Esophagus squamous epithelium (tissue), 5 donors: ENCODE results near the gene PLPP7. TPM values are rescaled to one million over a fixed set of nuclear protein-coding genes. Genes with fewer than 3 reads are reported as not detected.
A peak's percentile ranks its signal among the peaks of the same experiment; 100 is the strongest.

ENCODE experiments used
- DNase-seq: peaks from one replicate; lab custom pipeline; 2025; lab: John Stamatoyannopoulos, UW
- H3K27ac ChIP-seq, 4 donors: fragments of 200-600 bp; sonication (generic); one replicate each; pipeline ENCODE4 v1.5.1; 2016 to 2019; ENCODE audit warnings: mild to moderate bottlenecking in 1 of 4
- H3K27me3 ChIP-seq, 4 donors: fragments of 200-600 bp; sonication (generic); 1 replicate in 3 of 4; 2 replicates in 1 of 4; pipeline versions ENCODE4 v1.5.1 to v1.6.0; 2017 to 2021; ENCODE audit warnings: antibody characterized with exemption in 1 of 4
- H3K36me3 ChIP-seq, 3 donors: fragments of 200-600 bp; sonication (generic); one replicate each; pipeline ENCODE4 v1.5.1; 2016 to 2019
- H3K4me1 ChIP-seq, 3 donors: fragments of 200-600 bp; sonication (generic); one replicate each; pipeline ENCODE4 v1.5.1; 2017 to 2019
- H3K4me3 ChIP-seq, 4 donors: fragments of 200-600 bp; sonication (generic); 1 replicate in 3 of 4; 2 replicates in 1 of 4; pipeline ENCODE4 v1.5.1; 2016 to 2019; ENCODE audit warnings: mild to moderate bottlenecking in 2 of 4, moderate library complexity in 1 of 4
- H3K9me3 ChIP-seq, 3 donors: fragments of 200-600 bp; sonication (generic); one replicate each; pipeline ENCODE4 v1.5.1; 2016 to 2019
- CTCF ChIP-seq, 6 experiments: fragments of 450-650 bp in 4 of 6; fragments of 200-600 bp in 2 of 6; sonication (generic) in 2 of 6; IDR thresholded peaks; one replicate each; pipeline ENCODE4 v1.5.1; 2016 to 2019; ENCODE audit warnings: antibody characterized with exemption in 6 of 6, mild to moderate bottlenecking in 4 of 6, moderate library complexity in 4 of 6
- POLR2A ChIP-seq, 4 donors: fragments of 450-650 bp; IDR thresholded peaks; one replicate each; pipeline ENCODE4 v1.6.1; 2017; ENCODE audit warnings: antibody characterized with exemption in 4 of 4, mild to moderate bottlenecking in 4 of 4, moderate library complexity in 3 of 4
- WGBS, 2 donors: methylation state at CpG; one replicate each; pipeline ENCODE4 v1.1.5; 2018; 5-methylcytosine and 5-hydroxymethylcytosine counted together
- intact Hi-C: fragments of 100-400 bp; cut with DNase I; formaldehyde crosslinking; loops from one replicate; pipeline ENCODE4 v1.15.0; 2022
- total RNA-seq, 4 donors: library from RNA; depleted of rRNA; stranded (reverse); fragments of >200 nt; gene quantifications; one replicate each; pipeline ENCODE4 v1.1.0, GENCODE V29; 2016
- donor health status: DM: yes; HTN: yes; CAD: no.

The PLPP7 gene
- total RNA-seq, 4 donors from 2014 or later, result 0.40 to 2.9 (median 0.97) TPM; not detected in 1

DNA sequence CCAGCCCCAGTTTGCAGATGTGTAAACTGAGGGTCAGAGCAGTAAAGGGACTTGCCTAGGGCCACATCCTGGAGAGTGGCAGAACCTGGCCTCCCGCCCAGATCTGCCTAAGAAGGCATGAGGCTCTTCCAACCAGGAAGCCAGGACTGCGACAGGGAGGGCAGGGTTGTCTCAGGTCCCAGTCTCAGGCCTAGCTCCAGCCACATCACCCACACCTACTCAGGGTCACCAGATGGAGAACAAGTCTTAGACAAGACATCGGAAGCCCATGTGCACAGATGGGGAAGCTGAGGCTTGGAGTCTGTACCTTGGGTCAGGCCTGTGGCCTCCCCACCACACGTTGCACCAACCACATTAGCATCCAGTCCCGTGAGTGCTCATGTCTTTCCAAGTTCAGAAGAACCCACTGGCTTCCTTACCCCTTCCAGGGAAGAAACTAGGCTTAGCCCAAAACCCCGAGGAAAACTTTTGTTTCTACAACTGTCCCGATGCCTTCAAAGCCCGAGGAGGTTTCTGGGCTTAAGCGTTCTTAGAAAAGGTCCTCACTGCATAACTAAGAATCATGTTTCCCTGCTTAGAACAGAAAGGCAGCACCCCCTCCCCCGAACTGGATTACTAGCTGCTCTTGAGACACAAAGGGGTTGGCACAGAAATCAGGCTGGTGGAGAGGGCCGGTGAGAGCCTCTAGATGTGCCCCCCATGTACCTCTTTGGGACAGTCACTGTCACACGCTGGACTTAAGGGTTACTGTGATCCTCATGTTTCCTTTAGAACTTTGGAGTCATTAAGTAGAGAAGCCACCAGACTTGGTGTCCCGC is 15.5 kb upstream of the PLPP7 start:
- intact Hi-C loops, result no loop called here

GRCh38 chr9:131274674-131275331 is 14.7 kb upstream of the PLPP7 start:
- Histone ChIP-seq H3K27ac (peak overlapping the region; percentile 60 to 85 (median 74)), H3K27me3 (peaks cover 0 to 49% (median 0%) of the 10 kb centered on the region in 4 donors), H3K9me3 (no peaks in the 10 kb centered on the region), H3K4me1 (peaks cover 6 to 56% (median 11%) of the 10 kb centered on the region in 3 donors), H3K36me3 (no peaks in the 10 kb centered on the region), H3K4me3 (peak overlapping the region; percentile 50 to 79 (median 68))
- WGBS, 2 donors, result 36 to 60% methylated on average over 1 to 5 of the region's 18 CpGs
- intact Hi-C loops, result no loop called here
- TF ChIP-seq CTCF (IDR thresholded peaks at IDR 0.05) (no peak), POLR2A (IDR thresholded peaks at IDR 0.05) (peak in 2 of 4 donors; percentile 40 to 60)
- DNase-seq, result no peak

More for the DNA sequence above, 15.5 kb upstream of the PLPP7 start:
- Histone ChIP-seq H3K4me3 (peak overlapping the region; percentile 50 to 79 (median 68)), H3K36me3 (no peaks in the 10 kb centered on the region), H3K27ac (peak overlapping the region; percentile 60 to 85 (median 74)), H3K27me3 (peaks cover 0 to 43% (median 0%) of the 10 kb centered on the region in 4 donors), H3K9me3 (no peaks in the 10 kb centered on the region), H3K4me1 (peaks cover 6 to 56% (median 11%) of the 10 kb centered on the region in 3 donors)
- peak in 1 of 4 donors; percentile 6 for TF ChIP-seq POLR2A (IDR thresholded peaks at IDR 0.05)
- no peak for TF ChIP-seq CTCF (IDR thresholded peaks at IDR 0.05)
- 35 to 49% methylated on average over 8 of the region's 13 CpGs for WGBS, 2 donors
- DNase-seq, result no peak

DNA sequence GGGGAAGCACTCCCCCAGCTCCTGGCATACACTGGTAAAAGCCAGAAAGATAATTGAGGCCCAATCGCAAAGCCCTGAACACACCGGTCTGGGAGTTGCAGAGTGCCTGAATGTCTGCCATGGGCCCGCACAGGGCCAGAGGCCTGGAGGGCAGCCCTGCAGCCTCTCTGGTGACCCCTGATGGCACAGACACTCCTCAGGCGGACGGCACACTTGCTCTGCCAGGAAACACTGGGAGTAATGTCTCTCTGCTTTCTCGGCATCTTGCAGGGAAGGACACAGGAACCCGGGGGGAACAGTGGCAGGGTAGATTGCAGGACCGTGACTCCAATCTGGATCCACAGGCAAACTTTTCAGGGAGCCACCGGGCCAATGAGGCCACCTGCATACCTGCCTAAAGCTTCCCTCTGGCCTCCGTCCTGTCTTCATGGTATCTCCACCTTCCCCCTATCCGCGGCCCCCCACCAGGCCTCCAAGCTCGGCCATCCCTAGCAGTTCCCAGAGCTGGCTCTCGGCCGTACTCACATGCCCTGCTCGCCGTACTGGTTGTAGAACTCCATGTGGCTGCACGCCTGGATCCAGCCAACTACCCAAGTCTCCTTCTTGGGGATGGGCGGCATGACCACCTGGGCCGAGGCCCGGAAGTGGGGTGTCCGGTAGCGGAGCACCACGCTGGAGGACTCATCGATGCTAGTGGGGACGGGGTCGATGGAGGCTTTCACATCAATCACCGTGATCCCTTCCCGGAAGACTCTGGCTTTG is 14.0 kb upstream of the PLPP7 start:
- 58 to 67% methylated on average over 9 to 21 of the region's 29 CpGs for WGBS, 2 donors
- Histone ChIP-seq H3K9me3 (no peaks in the 10 kb centered on the region), H3K4me1 (peaks cover 6 to 56% (median 11%) of the 10 kb centered on the region in 3 donors), H3K27ac (peak overlapping the region; percentile 60 to 85 (median 74)), H3K27me3 (peaks cover 0 to 56% (median 0%) of the 10 kb centered on the region in 4 donors), H3K36me3 (no peaks in the 10 kb centered on the region), H3K4me3 (peak overlapping the region; percentile 50 to 79 (median 68))
- DNase-seq, result no peak
- TF ChIP-seq POLR2A (IDR thresholded peaks at IDR 0.05) (no peak), CTCF (IDR thresholded peaks at IDR 0.05) (no peak)
- intact Hi-C loops, result no loop called here

- Histone ChIP-seq H3K36me3 (no peaks in the 10 kb centered on the region), H3K4me3 (peak within 1 kb of the TSS; percentile 50 to 79 (median 68)), H3K4me1 (peaks cover 5 to 52% (median 11%) of the 10 kb centered on the region in 3 donors), H3K27me3 (peaks cover 0 to 64% (median 0%) of the 10 kb centered on the region in 4 donors), H3K9me3 (no peaks in the 10 kb centered on the region), H3K27ac (peak within 1 kb of the TSS; percentile 60 to 85 (median 74))
- intact Hi-C loops, result no loop called here
- no peak for TF ChIP-seq POLR2A (IDR thresholded peaks at IDR 0.05)
- no peak for TF ChIP-seq CTCF (IDR thresholded peaks at IDR 0.05)
- 28 to 36% methylated on average over 14 to 15 of the region's 76 CpGs for WGBS, 2 donors
- DNase-seq, result no peak
Observed at GRCh38 chr9:131276094-131276888, 13.2 kb upstream of the PLPP7 start, which contains the start of gene FAM78A. Gene FAM78A (minus strand): TSS chr9:131276510. CDS start chr9:131276179, 331 bp downstream.
